Measurements from ENCODE around the gene GSDME.

The GSDME gene

DNA sequence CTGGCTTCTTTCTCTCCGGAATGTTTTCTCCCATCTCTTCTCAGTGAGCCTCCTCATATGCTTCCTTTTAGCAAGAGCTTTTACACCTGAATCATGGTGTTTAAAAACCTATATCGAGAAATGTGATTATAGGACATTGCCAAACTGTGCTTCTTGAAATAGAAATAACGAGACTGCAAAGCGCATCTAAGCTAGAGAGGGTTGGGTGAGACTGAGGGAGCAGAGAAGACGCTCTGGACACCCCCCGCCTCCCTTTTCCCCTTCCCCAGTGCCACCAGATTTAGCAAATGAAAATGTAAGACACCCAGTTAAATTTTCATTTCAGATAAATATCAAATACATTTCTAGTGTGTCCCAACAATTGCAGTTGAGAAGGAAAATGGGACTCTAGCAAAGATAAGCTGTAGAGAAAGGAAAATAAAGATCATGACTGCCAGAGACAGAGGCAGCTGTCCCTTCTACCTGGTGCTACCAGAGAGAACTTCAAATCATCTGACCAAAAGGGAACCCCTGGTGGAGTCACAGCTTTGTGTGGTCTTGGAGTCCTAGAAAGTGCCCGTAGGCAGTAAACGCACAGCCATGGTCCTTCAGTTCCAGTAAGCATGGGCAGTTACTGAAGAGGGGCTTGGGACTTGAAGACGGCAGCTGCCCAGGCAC, 14.6 kb downstream of the GSDME start:
- Histone ChIP-seq H3K9me2 (replicated peaks; ENCODE audit: insufficient read depth, low read length) (no peaks in the 10 kb centered on the region), H3K79me2 (ENCODE audit: low read length) (no peaks in the 10 kb centered on the region), H4K20me1 (ENCODE audit: insufficient read depth, low read length) (no peaks in the 10 kb centered on the region), H3F3A (ENCODE audit: insufficient read depth, low read length) (no peaks in the 10 kb centered on the region), H3K9me3 (replicated peaks; ENCODE audit: insufficient read depth, low read length) (no peaks in the 10 kb centered on the region), H2AFZ (ENCODE audit: low read length) (no peak overlapping the region), H3K4me2 (ENCODE audit: low read depth, low read length) (no peak overlapping the region), H3K4me1 (ENCODE audit: low read length) (no peaks in the 10 kb centered on the region), H3K9ac (ENCODE audit: low read length) (no peak overlapping the region), H3K27ac (ENCODE audit: low read length) (no peak overlapping the region), H3K36me3 (replicated peaks; ENCODE audit: insufficient read depth, low read length) (no peaks in the 10 kb centered on the region), H3K4me3 (ENCODE audit: low read length) (no peak overlapping the region), H3K27me3 (replicated peaks; ENCODE audit: insufficient read depth, low read length) (no peaks in the 10 kb centered on the region)
- DNase-seq = no peak
- TF ChIP-seq EZH2 (optimal IDR thresholded peaks at IDR 0.05; ENCODE audit: low read depth, low read length) = no peak
- no peak for TF ChIP-seq EZH2phosphoT487 (IDR thresholded peaks at IDR 0.05; ENCODE audit: low read length)
- TF ChIP-seq, protein P1, sequence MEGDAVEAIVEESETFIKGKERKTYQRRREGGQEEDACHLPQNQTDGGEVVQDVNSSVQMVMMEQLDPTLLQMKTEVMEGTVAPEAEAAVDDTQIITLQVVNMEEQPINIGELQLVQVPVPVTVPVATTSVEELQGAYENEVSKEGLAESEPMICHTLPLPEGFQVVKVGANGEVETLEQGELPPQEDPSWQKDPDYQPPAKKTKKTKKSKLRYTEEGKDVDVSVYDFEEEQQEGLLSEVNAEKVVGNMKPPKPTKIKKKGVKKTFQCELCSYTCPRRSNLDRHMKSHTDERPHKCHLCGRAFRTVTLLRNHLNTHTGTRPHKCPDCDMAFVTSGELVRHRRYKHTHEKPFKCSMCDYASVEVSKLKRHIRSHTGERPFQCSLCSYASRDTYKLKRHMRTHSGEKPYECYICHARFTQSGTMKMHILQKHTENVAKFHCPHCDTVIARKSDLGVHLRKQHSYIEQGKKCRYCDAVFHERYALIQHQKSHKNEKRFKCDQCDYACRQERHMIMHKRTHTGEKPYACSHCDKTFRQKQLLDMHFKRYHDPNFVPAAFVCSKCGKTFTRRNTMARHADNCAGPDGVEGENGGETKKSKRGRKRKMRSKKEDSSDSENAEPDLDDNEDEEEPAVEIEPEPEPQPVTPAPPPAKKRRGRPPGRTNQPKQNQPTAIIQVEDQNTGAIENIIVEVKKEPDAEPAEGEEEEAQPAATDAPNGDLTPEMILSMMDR (IDR thresholded peaks at IDR 0.05; ENCODE audit: low read length) = no peak

DNA sequence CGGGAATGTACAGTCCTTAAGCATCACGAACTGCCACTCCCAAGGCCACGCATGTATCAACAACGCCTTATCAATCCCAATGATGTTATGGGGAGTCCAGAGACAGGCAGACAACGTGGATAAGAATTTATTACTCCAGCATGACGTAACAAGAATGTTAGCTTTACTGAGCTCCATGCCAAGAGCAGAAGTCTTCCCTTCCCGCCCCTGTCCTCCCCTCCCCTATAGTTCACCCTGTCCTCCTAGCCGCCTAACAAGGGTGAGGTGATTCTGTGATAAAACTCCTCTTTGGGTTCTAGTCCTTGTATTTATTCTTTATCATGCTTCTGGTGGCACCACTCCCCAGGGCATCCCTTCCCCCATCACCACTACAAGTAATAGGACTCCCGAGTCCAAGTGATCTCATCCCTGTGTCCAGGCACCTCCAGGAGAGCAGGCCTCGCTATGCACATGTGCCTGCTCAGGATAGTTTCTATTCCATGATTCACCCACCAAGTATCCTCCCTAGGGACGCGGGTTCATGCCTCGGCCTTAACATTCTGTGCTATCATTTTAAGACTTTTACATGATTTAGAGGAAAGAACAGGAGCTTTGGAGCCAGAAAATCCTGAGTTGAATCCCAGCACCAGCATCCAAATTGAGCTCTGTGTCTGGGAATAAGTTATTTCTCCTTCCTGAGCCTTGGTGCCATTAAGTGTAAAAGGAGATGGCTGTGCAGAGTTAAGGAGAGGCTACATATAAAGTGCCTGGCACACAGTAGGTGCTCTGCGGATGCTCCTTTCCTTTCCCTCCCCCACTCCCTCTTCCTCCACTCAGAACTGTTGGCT, 15.4 kb downstream of the GSDME start:
- Histone ChIP-seq H3K27ac (ENCODE audit: low read length) (no peak overlapping the region), H3K27me3 (replicated peaks; ENCODE audit: insufficient read depth, low read length) (no peaks in the 10 kb centered on the region), H3K9ac (ENCODE audit: low read length) (no peak overlapping the region), H2AFZ (ENCODE audit: low read length) (no peak overlapping the region), H3K4me1 (ENCODE audit: low read length) (no peaks in the 10 kb centered on the region), H3K4me2 (ENCODE audit: low read depth, low read length) (no peak overlapping the region), H3K36me3 (replicated peaks; ENCODE audit: insufficient read depth, low read length) (no peaks in the 10 kb centered on the region), H3K4me3 (ENCODE audit: low read length) (no peak overlapping the region), H3K9me3 (replicated peaks; ENCODE audit: insufficient read depth, low read length) (no peaks in the 10 kb centered on the region), H3K9me2 (replicated peaks; ENCODE audit: insufficient read depth, low read length) (no peaks in the 10 kb centered on the region), H3K79me2 (ENCODE audit: low read length) (no peaks in the 10 kb centered on the region), H4K20me1 (ENCODE audit: insufficient read depth, low read length) (no peaks in the 10 kb centered on the region), H3F3A (ENCODE audit: insufficient read depth, low read length) (no peaks in the 10 kb centered on the region)
- TF ChIP-seq EZH2 (optimal IDR thresholded peaks at IDR 0.05; ENCODE audit: low read depth, low read length) = no peak
- TF ChIP-seq, protein P1 (IDR thresholded peaks at IDR 0.05; ENCODE audit: low read length) = no peak
- no peak for TF ChIP-seq EZH2phosphoT487 (IDR thresholded peaks at IDR 0.05; ENCODE audit: low read length)
- no peak for DNase-seq

DNA sequence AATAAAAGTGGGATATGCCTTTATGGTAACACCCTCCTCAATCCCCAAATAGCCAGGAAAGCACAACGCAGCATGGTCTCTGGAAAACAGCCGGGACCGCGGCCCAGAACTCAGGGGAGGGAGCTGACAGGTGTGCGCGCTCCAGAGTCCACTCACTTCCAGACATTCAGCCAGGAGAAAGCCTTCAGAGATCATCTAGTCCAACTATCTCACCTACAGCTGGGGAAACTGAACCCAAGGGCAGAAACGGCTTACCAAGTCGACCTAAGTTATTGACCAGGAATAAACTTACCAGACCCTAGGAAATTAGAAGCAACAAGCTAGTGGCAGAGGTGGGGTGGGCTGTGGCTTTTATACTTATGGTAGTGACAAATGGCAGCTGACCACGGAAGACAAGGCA, 16.4 kb downstream of the GSDME start:
- no peak overlapping the region for H3K4me3 ChIP-seq (ENCODE audit: low read length)
- H3K4me2 ChIP-seq (ENCODE audit: low read depth, low read length) = no peak overlapping the region

More for the DNA sequence above, 16.4 kb downstream of the GSDME start:
- no peak for TF ChIP-seq EZH2 (optimal IDR thresholded peaks at IDR 0.05; ENCODE audit: low read depth, low read length)
- TF ChIP-seq, protein P1 (IDR thresholded peaks at IDR 0.05; ENCODE audit: low read length) = no peak
- H3K27ac ChIP-seq (ENCODE audit: low read length) = no peak overlapping the region
- H3K79me2 ChIP-seq (ENCODE audit: low read length) = no peaks in the 10 kb centered on the region
- no peaks in the 10 kb centered on the region for H3K4me1 ChIP-seq (ENCODE audit: low read length)
- no peaks in the 10 kb centered on the region for H3K27me3 ChIP-seq (replicated peaks; ENCODE audit: insufficient read depth, low read length)
- no peaks in the 10 kb centered on the region for H3K9me3 ChIP-seq (replicated peaks; ENCODE audit: insufficient read depth, low read length)
- no peak overlapping the region for H2AFZ ChIP-seq (ENCODE audit: low read length)
- H4K20me1 ChIP-seq (ENCODE audit: insufficient read depth, low read length) = no peaks in the 10 kb centered on the region
- no peaks in the 10 kb centered on the region for H3K9me2 ChIP-seq (replicated peaks; ENCODE audit: insufficient read depth, low read length)
- no peak overlapping the region for H3K9ac ChIP-seq (ENCODE audit: low read length)
- no peaks in the 10 kb centered on the region for H3K36me3 ChIP-seq (replicated peaks; ENCODE audit: insufficient read depth, low read length)
- no peak for DNase-seq
- H3F3A ChIP-seq (ENCODE audit: insufficient read depth, low read length) = no peaks in the 10 kb centered on the region

Measured in MM.1S (cell line).